ENCODE measurements around the gene CUBN. TPM values are rescaled to one million over a fixed set of nuclear protein-coding genes. Genes with fewer than 3 reads are reported as not detected.

Gene CUBN
- total RNA-seq, 1 experiment from 2014 or later = not detected

DNA sequence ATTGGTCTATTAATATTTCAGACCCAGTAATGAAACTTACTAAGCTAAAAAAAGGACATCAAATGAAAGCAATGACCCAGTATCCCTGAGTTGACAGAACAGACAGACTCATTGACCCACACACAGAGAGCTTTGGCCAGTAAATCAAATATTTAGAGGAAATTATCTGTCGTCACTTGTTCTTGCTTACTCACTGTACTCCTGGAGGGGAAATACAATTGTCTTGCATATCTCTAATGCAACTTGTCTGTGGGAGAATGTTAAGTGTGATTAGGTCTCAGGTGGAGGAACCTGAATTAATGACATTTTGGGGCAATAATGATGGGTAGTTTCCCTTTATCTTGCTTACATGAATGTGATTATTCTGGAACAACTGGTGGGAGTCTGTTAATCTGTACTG lies 80.4 kb downstream of the CUBN start:
- Histone ChIP-seq H2AFZ (ENCODE audit: low read length) (no peak overlapping the region), H4K20me1 (ENCODE audit: insufficient read depth, low read depth, low read length) (no peaks in the 10 kb centered on the region), H3K4me1 (ENCODE audit: low read length) (no peaks in the 10 kb centered on the region), H3K4me2 (ENCODE audit: low read depth, low read length, poor library complexity, severe bottlenecking) (no peak overlapping the region), H3K9me2 (replicated peaks; ENCODE audit: insufficient read depth, low read length) (no peaks in the 10 kb centered on the region), H3K27me3 (ENCODE audit: low read length) (no peaks in the 10 kb centered on the region), H3K4me3 (ENCODE audit: low read length) (no peak overlapping the region), H3K27ac (ENCODE audit: low read length) (no peak overlapping the region), H3K79me2 (ENCODE audit: low read length) (no peaks in the 10 kb centered on the region), H3K36me3 (ENCODE audit: insufficient read depth, low read length) (no peaks in the 10 kb centered on the region), H3K9ac (ENCODE audit: low read length) (no peak overlapping the region), H3K9me3 (ENCODE audit: low read length) (no peaks in the 10 kb centered on the region)
- DNase-seq = no peak

DNA sequence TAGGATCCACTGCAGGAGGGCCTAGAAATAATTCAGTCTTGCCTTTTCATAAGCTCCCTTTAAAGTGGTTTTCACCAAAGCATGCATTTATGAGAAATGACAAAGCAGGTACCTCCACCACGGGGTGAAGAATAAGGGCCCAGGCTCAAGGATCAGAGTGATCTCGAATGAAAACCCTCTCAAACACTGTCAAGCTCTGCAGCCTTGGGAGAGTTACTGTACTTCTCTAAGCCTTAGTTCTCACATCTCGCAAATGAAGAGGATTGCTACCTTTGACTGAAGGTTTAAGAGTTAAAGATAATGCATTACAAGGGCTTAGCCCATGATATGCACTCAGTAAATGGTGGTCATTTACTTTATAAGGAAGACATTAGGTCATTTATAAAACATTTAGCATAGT lies 81.7 kb downstream of the CUBN start:
- no peak overlapping the region for H3K4me3 ChIP-seq (ENCODE audit: low read length)
- H3K4me2 ChIP-seq (ENCODE audit: low read depth, low read length, poor library complexity, severe bottlenecking) = no peak overlapping the region
- H3K27me3 ChIP-seq (ENCODE audit: low read length) = no peaks in the 10 kb centered on the region
- H3K9me3 ChIP-seq (ENCODE audit: low read length) = no peaks in the 10 kb centered on the region
- no peaks in the 10 kb centered on the region for H3K36me3 ChIP-seq (ENCODE audit: insufficient read depth, low read length)
- H4K20me1 ChIP-seq (ENCODE audit: insufficient read depth, low read depth, low read length) = no peaks in the 10 kb centered on the region
- H3K79me2 ChIP-seq (ENCODE audit: low read length) = no peaks in the 10 kb centered on the region
- no peak overlapping the region for H2AFZ ChIP-seq (ENCODE audit: low read length)
- DNase-seq = no peak
- H3K9me2 ChIP-seq (replicated peaks; ENCODE audit: insufficient read depth, low read length) = no peaks in the 10 kb centered on the region
- H3K4me1 ChIP-seq (ENCODE audit: low read length) = no peaks in the 10 kb centered on the region
- no peak overlapping the region for H3K27ac ChIP-seq (ENCODE audit: low read length)
- H3K9ac ChIP-seq (ENCODE audit: low read length) = no peak overlapping the region

- no peaks in the 10 kb centered on the region for H3K9me2 ChIP-seq (replicated peaks; ENCODE audit: insufficient read depth, low read length)
- no peak overlapping the region for H2AFZ ChIP-seq (ENCODE audit: low read length)
- H3K4me2 ChIP-seq (ENCODE audit: low read depth, low read length, poor library complexity, severe bottlenecking) = no peak overlapping the region
- H3K4me1 ChIP-seq (ENCODE audit: low read length) = no peaks in the 10 kb centered on the region
- H3K27ac ChIP-seq (ENCODE audit: low read length) = no peak overlapping the region
- no peaks in the 10 kb centered on the region for H4K20me1 ChIP-seq (ENCODE audit: insufficient read depth, low read depth, low read length)
- H3K27me3 ChIP-seq (ENCODE audit: low read length) = no peaks in the 10 kb centered on the region
- no peak overlapping the region for H3K9ac ChIP-seq (ENCODE audit: low read length)
- H3K36me3 ChIP-seq (ENCODE audit: insufficient read depth, low read length) = no peaks in the 10 kb centered on the region
- no peaks in the 10 kb centered on the region for H3K9me3 ChIP-seq (ENCODE audit: low read length)
- no peak overlapping the region for H3K4me3 ChIP-seq (ENCODE audit: low read length)
- no peak for DNase-seq
- H3K79me2 ChIP-seq (ENCODE audit: low read length) = no peaks in the 10 kb centered on the region
These were observed 82.6 kb downstream of the CUBN start for GRCh38 chr10:17046989-17047388.

GRCh38 chr10:17043586-17043985 lies 86.0 kb downstream of the CUBN start:
- H3K4me2 ChIP-seq (ENCODE audit: low read depth, low read length, poor library complexity, severe bottlenecking) = no peak overlapping the region
- no peak for DNase-seq
- no peaks in the 10 kb centered on the region for H4K20me1 ChIP-seq (ENCODE audit: insufficient read depth, low read depth, low read length)
- H3K36me3 ChIP-seq (ENCODE audit: insufficient read depth, low read length) = no peaks in the 10 kb centered on the region
- no peaks in the 10 kb centered on the region for H3K9me2 ChIP-seq (replicated peaks; ENCODE audit: insufficient read depth, low read length)
- H3K79me2 ChIP-seq (ENCODE audit: low read length) = no peaks in the 10 kb centered on the region
- no peak overlapping the region for H3K9ac ChIP-seq (ENCODE audit: low read length)
- no peak overlapping the region for H3K4me3 ChIP-seq (ENCODE audit: low read length)
- H3K27ac ChIP-seq (ENCODE audit: low read length) = no peak overlapping the region
- no peaks in the 10 kb centered on the region for H3K9me3 ChIP-seq (ENCODE audit: low read length)
- H2AFZ ChIP-seq (ENCODE audit: low read length) = no peak overlapping the region
- no peaks in the 10 kb centered on the region for H3K27me3 ChIP-seq (ENCODE audit: low read length)
- H3K4me1 ChIP-seq (ENCODE audit: low read length) = no peaks in the 10 kb centered on the region

- H3K9me3 ChIP-seq (ENCODE audit: low read length) = no peaks in the 10 kb centered on the region
- no peaks in the 10 kb centered on the region for H3K79me2 ChIP-seq (ENCODE audit: low read length)
- no peaks in the 10 kb centered on the region for H3K27me3 ChIP-seq (ENCODE audit: low read length)
- no peak for DNase-seq
- no peak overlapping the region for H2AFZ ChIP-seq (ENCODE audit: low read length)
- no peak overlapping the region for H3K27ac ChIP-seq (ENCODE audit: low read length)
- H4K20me1 ChIP-seq (ENCODE audit: insufficient read depth, low read depth, low read length) = no peaks in the 10 kb centered on the region
- no peaks in the 10 kb centered on the region for H3K4me1 ChIP-seq (ENCODE audit: low read length)
- H3K9me2 ChIP-seq (replicated peaks; ENCODE audit: insufficient read depth, low read length) = no peaks in the 10 kb centered on the region
- H3K36me3 ChIP-seq (ENCODE audit: insufficient read depth, low read length) = no peaks in the 10 kb centered on the region
- no peak overlapping the region for H3K4me3 ChIP-seq (ENCODE audit: low read length)
- H3K9ac ChIP-seq (ENCODE audit: low read length) = no peak overlapping the region
- no peak overlapping the region for H3K4me2 ChIP-seq (ENCODE audit: low read depth, low read length, poor library complexity, severe bottlenecking)
These were observed 87.7 kb downstream of the CUBN start for GRCh38 chr10:17041626-17042520.

GRCh38 chr10:17038627-17039026 lies 91.0 kb downstream of the CUBN start:
- Histone ChIP-seq H3K9ac (ENCODE audit: low read length) (no peak overlapping the region), H3K27me3 (ENCODE audit: low read length) (no peaks in the 10 kb centered on the region), H3K4me1 (ENCODE audit: low read length) (no peaks in the 10 kb centered on the region), H4K20me1 (ENCODE audit: insufficient read depth, low read depth, low read length) (no peaks in the 10 kb centered on the region), H3K36me3 (ENCODE audit: insufficient read depth, low read length) (no peaks in the 10 kb centered on the region), H3K4me2 (ENCODE audit: low read depth, low read length, poor library complexity, severe bottlenecking) (no peak overlapping the region), H3K27ac (ENCODE audit: low read length) (no peak overlapping the region), H2AFZ (ENCODE audit: low read length) (no peak overlapping the region), H3K9me3 (ENCODE audit: low read length) (no peaks in the 10 kb centered on the region), H3K9me2 (replicated peaks; ENCODE audit: insufficient read depth, low read length) (no peaks in the 10 kb centered on the region), H3K4me3 (ENCODE audit: low read length) (no peak overlapping the region), H3K79me2 (ENCODE audit: low read length) (no peaks in the 10 kb centered on the region)
- DNase-seq = no peak

DNA sequence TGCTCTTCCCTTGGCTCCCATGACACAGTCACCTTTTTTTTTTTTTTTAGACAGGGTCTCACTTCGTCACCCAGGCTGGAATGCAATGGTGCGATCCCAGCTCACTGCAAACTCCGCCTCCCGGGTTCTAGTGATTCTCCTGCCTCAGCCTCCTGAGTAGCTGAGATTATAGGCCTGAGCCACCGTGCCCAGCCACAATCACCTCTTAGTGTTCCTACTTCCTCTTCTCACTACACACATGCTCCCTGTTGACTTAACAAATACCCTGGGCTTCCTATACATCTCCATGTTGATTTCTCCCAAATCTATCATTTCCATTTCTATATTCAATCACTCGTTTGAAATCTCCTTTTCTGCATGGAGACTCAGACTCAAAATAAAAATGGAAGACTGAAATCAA lies 91.7 kb downstream of the CUBN start:
- Histone ChIP-seq H3K4me3 (ENCODE audit: low read length) (no peak overlapping the region), H3K27me3 (ENCODE audit: low read length) (no peaks in the 10 kb centered on the region), H2AFZ (ENCODE audit: low read length) (no peak overlapping the region), H3K9me3 (ENCODE audit: low read length) (no peaks in the 10 kb centered on the region), H3K36me3 (ENCODE audit: insufficient read depth, low read length) (no peaks in the 10 kb centered on the region), H3K79me2 (ENCODE audit: low read length) (no peaks in the 10 kb centered on the region), H3K4me1 (ENCODE audit: low read length) (no peaks in the 10 kb centered on the region), H4K20me1 (ENCODE audit: insufficient read depth, low read depth, low read length) (no peaks in the 10 kb centered on the region), H3K9me2 (replicated peaks; ENCODE audit: insufficient read depth, low read length) (no peaks in the 10 kb centered on the region), H3K27ac (ENCODE audit: low read length) (no peak overlapping the region), H3K4me2 (ENCODE audit: low read depth, low read length, poor library complexity, severe bottlenecking) (no peak overlapping the region), H3K9ac (ENCODE audit: low read length) (no peak overlapping the region)
- DNase-seq = no peak

DNA sequence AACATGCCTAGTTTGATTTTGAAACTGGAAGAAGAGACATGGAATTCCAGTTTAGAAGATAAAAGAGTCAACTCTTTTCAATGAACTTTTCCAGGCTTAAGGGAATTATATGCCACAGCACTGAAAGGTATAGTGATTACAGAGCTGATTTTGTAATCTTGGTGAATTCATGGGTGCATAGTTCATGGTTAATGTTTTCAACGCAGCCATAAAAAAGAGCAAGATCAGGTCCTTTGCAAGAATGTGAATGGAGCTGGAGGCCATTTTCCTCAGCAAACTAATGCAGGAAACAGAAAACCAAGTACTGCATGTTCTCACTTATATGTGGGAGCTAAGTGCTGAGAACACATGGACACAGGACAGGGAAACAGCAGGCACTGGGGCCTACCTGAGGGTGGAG lies 94.2 kb downstream of the CUBN start:
- Histone ChIP-seq H3K9me3 (ENCODE audit: low read length) (no peaks in the 10 kb centered on the region), H3K27ac (ENCODE audit: low read length) (no peak overlapping the region), H3K4me1 (ENCODE audit: low read length) (no peaks in the 10 kb centered on the region), H3K4me2 (ENCODE audit: low read depth, low read length, poor library complexity, severe bottlenecking) (no peak overlapping the region), H2AFZ (ENCODE audit: low read length) (no peak overlapping the region), H3K9me2 (replicated peaks; ENCODE audit: insufficient read depth, low read length) (no peaks in the 10 kb centered on the region), H3K79me2 (ENCODE audit: low read length) (no peaks in the 10 kb centered on the region), H3K36me3 (ENCODE audit: insufficient read depth, low read length) (no peaks in the 10 kb centered on the region), H3K27me3 (ENCODE audit: low read length) (no peaks in the 10 kb centered on the region), H3K4me3 (ENCODE audit: low read length) (no peak overlapping the region), H4K20me1 (ENCODE audit: insufficient read depth, low read depth, low read length) (no peaks in the 10 kb centered on the region), H3K9ac (ENCODE audit: low read length) (no peak overlapping the region)
- no peak for DNase-seq
